ENCODE data around the gene KIF1A.
A peak's percentile ranks its signal among the peaks of the same experiment; 100 is the strongest.

Gene KIF1A

DNA sequence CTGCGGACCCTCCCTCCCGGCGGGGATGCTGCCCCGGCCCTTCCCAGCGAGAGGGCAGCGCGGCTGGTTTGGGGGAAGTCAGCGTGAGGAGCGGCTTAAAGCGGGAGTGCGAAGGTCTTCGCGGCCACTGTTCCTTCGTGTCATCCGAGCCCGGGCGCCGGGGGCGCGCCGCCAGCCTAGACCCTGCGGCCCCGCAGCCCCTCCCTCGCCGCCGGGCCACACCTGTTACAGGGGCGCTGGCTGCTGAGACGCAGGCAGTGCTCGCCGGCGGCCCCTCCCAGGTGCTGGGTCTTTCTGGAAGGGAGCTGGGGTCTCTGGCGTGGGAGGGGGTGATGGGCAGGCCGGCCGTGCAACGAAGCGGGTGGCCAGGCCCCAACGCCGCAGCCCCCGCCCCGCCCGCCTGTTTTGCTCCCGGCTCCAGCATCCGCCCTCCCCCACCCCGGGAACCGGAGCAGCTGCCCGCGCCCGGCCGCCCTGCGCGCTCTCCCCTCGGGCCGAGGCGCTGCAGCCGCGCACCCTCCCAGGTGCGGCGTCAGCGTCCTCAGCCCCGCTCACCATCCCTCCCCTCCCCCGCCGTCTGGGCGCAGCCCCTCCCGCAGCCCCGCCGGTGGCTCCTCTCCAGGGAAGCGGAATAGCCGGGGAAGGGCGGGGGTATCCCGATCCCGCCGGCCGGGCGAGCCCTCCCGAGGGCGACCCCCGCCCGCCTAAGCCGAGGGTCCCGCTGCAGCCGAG, 727 bp downstream of the KIF1A start:
- H3K27ac ChIP-seq = no peak overlapping the region
- DNase-seq (ENCODE audit: low spot score) = no peak
- TF ChIP-seq, protein P1, sequence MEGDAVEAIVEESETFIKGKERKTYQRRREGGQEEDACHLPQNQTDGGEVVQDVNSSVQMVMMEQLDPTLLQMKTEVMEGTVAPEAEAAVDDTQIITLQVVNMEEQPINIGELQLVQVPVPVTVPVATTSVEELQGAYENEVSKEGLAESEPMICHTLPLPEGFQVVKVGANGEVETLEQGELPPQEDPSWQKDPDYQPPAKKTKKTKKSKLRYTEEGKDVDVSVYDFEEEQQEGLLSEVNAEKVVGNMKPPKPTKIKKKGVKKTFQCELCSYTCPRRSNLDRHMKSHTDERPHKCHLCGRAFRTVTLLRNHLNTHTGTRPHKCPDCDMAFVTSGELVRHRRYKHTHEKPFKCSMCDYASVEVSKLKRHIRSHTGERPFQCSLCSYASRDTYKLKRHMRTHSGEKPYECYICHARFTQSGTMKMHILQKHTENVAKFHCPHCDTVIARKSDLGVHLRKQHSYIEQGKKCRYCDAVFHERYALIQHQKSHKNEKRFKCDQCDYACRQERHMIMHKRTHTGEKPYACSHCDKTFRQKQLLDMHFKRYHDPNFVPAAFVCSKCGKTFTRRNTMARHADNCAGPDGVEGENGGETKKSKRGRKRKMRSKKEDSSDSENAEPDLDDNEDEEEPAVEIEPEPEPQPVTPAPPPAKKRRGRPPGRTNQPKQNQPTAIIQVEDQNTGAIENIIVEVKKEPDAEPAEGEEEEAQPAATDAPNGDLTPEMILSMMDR (IDR thresholded peaks at IDR 0.05) = no peak
- H3K4me3 ChIP-seq = peak overlapping the region; percentile 60

DNA sequence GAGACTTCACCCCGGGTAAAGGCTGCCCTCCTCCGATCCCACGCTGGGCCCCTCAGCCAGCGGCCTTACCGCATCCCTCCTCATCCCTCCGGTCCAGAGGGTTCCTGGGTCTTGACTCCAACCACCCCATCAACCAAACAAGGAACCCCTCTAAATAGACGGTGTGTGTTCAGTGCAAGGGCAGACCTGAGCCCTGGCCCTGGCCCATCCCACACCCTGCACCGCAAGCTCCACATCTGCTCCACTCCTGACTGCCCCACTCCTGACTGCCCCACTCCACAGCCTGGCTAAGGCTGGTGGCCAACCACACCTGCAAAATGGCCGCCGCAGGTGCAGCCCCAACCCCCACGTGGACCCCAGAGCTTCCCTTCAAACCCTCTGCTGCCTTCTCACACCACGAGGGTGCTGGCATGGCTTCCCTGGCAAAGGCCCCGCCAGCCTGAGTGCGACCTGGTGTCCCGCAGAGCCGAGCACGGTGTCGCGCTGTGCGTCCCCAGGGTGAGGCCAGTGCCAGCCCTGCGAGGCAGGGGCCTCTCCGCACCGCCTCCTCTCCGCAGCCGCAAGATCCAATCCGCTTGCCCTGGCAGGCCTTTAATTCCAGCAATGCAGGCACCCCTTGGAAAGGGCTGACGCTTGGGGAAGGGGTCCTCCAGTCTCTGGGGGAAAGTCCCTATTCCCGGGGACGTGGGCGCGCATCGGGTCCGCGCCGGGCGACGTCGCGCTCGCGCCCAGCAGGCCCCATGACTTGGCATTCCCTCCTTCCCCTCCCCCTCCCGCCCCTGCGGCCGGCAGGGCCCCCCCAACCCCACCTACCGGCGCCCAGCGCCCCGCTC, 1.5 kb downstream of the KIF1A start:
- H3K27ac ChIP-seq = no peak overlapping the region
- peak; percentile 49 for DNase-seq (ENCODE audit: low spot score)
- TF ChIP-seq, protein P1 (IDR thresholded peaks at IDR 0.05) = no peak
- peak overlapping the region; percentile 60 for H3K4me3 ChIP-seq

DNA sequence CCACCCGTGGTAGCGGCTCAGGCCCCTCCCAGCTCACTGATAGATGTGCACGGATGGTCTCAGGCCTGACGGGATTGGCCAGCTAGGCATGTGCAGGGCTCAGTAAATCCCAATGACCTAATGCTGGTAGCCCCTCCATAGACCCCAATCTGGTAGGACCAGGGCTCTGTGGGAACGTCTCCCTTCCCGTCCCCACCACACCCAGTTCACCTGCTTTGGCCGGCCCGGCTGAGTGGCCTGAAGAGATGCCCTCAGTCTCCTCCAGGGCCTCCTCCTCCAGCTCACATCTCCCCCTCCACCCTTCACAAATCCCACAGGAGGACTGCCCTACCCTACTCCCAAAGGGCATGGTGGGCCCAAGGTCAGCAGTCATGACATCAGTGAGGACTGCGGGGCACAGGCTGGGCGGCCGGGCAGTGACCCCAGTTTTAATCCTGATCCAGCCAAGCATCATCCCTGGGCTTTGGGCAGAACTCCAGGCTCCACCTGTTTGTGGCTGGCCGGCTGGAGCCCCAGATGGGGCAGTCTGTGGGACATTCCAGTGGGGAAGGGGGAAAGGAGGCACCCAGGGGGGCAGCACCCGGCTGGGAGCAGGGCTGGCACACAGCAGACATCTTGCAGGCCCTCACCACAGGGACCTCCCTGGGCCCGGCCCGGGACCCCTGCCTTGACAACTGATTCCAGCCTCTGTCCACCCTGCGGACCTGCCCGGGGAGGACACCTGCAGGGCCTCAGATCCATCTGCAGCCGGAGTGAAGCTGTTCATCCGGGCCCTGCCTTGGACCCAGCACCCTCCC, 2.3 kb downstream of the KIF1A start:
- TF ChIP-seq, protein P1 (IDR thresholded peaks at IDR 0.05) = no peak

DNA sequence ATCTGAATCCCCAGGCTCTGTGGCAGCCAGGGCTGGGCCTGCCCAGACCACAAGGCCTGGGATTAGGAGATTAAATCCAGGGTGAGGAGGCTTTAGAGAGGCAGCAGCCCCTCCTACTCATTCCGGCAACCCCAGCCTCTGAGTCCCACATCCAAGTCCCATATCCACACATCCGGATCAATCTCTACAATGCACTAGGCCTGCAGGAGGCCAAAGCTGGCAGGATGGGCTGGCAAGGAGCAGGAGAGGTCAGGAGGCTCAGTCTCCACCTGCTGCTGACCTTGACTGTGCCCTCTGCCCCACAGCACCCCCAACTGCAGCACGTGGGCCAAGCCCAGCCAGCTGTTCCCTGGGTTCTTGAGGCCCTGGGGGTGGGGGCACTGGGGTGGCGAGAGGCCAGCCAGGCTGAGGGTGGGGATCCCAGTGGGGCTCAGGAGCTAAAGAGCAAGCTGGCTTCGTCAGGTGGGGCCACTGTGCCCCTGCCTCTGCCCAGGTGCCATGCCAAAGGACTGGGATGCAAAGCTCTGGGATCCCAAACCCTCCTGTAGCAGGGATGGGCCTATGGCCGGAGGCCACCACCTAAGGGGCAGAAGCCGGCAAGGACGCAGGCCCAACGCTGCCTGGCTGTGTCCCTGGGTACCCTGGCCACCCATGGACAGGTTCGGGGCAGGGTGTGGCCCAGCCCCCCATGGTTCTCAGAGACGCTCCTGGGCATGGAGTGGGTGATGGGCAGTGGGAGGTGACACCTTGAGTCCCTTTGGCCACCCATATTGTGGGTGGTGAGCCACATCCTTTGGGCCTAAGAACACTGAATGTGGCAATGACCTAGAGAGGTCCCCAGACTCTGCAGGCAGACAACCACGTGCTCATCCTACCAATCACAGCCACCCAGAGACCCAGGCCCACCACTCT, 3.2 kb downstream of the KIF1A start:
- TF ChIP-seq, protein P1 (IDR thresholded peaks at IDR 0.05) = no peak
- Histone ChIP-seq H3K27ac (no peak overlapping the region), H3K4me3 (no peak overlapping the region)
- peak; percentile 49 for DNase-seq (ENCODE audit: low spot score)

More for the DNA sequence above, 2.3 kb downstream of the KIF1A start:
- no peak overlapping the region for H3K4me3 ChIP-seq
- H3K27ac ChIP-seq = no peak overlapping the region
- DNase-seq (ENCODE audit: low spot score) = peak; percentile 52

DNA sequence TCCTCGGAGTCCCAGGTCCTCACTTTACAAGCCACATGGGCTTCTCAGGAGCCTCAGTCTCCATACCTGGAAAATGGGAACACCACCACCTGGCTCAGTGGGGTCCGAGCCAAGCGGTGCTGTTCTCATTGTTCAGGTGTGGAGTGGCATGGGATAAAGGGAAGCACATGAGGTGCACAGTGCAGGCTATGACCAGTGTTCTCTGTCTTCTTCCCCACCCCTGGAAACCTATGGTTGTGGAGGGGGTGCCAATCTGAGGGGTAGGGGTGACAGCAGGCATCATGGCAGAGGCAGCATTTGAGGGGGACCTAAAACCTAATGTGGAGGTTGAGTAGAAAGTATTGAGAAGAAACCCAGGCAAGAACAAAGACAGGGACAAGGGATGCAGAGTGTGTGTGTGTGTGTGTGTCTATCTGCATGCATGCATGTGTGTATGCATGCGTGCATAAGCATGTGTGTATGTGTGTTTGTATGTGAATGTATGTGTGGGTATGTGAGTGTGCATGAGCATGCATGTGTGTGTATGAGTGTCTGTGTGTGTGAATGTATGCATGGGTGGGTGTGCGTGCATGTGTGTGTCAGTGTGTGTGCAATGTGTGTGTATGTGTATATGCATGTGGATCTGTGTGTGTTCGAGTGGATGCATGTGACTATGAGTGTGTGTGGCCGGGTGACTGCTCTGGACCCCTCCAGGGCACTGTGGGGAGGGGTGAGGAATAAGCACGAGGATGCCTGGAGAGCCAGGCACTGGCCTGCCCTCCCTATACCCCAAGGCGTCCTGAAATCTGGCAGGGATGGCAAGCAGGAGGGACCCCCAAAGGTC, 4.0 kb downstream of the KIF1A start:
- peak; percentile 66 for DNase-seq (ENCODE audit: low spot score)

More for the DNA sequence above, 4.0 kb downstream of the KIF1A start:
- TF ChIP-seq, protein P1 (IDR thresholded peaks at IDR 0.05) = no peak
- no peak overlapping the region for H3K27ac ChIP-seq
- H3K4me3 ChIP-seq = no peak overlapping the region

Measured in coronary artery (tissue), 2 donors.